GM19467 (cell line): Measurements from ENCODE around the gene CLUH.
"Not testable (repeated sequence)": the region's sequence is repeated elsewhere in the genome, so short reads cannot be mapped to it uniquely, and the experiment has no call there.

Experiments used
- ATAC-seq: cut with Tn5 transposase; IDR thresholded peaks from one replicate; pipeline ENCODE4 v1.9.1; 2021; ENCODE audit warnings: mild to moderate bottlenecking, moderate library complexity; ENCODE audit not compliant: unreplicated experiment

The CLUH gene

DNA sequence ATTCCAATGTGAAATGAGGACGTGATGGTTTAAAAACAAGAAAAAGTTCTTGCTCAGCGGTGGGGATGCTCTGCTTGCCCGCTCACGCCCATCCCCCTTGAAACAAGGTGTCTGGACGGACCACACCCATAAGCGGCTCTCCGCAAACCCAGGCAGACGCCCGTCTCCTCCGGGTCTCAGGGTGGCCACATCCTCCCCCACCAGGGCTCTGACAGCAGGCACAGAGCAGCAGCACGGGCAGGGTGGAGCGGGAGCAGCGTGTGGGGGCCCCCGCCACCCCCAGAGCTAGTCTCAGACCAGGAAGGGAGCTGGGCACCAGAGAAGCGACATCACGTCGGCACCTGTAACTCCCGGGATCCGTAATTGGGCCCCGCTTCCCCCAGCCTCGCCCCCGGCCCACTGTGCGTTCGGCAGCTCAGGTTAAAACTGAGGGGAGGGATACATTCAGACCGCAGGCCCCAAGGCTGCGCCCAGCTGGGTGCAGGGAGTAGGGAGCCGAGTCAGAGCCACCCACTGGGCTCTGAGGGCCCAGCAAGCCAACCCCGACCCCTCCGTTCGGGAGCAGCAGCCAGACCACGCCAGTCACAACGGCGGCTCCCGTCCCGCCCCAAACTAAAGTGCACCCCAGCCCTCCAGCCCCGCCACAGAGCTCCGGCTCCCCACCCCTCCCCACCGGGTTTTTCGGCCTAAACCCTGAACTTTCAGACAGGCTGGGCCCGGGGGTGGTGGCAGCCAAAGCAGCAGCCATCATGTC, 22.0 kb downstream of the CLUH start:
- ATAC-seq, result no peak

DNA sequence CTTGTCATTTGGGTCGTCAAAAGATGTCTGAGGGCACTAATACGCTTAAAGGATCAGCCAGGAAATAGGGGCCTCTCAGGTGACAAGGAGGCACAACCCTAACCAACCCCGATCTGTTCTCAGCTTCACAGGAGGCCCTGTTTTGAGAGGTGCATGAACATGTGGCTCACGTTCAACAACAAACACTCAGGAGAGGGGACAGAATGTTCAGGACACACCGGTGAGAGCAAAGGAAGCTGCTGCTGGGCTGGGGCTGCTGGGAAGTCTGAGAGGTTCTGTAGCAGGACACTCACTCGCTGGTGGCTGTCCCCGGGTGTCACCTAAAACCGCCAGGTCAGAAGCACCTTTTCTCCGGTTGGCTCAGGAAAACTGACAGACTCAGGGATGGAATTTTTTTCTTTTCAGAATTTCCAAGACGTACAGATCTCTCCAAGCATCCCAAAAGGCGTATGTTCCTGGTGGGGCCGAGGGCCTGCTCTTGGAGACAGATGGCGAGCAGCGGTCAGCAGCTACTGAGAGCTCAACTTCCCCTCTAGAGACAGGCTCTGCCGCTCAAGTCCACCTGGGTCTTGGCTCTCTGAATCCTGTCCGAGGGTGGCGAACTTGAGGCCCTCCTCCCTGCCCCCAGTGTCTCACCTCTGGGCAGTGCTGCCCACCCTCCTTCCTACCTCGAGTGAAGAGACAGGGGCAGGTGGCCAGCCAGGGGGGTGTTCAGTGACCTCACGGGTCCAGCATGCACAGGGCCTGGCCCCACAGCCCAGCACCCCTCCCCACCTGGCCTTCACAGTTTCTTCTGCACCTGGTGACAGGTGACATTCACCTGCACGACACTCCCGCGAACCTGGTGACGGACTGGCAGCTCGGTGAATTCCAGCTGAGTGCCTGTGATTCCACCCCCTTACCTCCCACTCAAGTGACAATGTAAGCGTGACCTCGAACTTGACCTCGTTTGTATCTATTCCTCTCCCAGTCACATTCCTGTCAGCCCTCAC, 22.9 kb downstream of the CLUH start:
- ATAC-seq, result no peak

DNA sequence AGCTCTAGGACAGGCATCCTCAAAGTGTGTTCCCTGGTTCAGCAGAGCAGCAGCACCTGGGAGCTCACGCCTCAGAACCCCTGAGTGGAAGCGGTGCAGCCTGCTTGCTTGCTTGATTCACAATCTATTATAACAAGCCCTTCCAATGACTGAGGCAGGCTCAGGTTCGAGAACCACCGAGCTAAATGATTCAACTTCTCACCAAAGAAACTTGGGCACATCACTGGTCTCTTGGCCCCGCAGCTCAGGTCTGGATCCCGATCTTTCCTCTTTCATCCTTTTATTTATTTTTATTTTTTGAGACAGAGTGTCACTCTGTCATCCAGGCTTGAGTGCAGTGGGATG, 24.5 kb downstream of the CLUH start:
- ATAC-seq, result no peak

DNA sequence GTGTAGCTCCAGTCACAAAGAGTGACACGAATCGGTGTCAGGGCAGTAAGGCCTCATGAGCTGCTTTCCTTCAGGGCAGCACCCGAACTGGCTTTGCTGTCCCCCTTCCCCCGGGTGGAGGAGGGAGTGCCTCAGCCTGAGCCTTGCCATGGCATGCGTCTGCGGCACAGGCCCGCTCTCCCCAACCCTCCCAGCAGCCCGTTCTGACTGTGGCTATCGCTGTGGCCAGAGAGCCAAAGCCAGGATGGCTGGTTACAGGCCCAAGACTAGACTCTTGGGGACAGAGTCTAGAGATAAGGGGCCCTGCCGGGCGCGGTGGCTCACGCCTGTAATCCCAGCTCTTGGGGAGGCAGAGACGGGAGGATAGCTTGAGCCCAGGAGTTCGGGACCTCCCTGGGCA, 25.9 kb downstream of the CLUH start:
- ATAC-seq, result no peak

DNA sequence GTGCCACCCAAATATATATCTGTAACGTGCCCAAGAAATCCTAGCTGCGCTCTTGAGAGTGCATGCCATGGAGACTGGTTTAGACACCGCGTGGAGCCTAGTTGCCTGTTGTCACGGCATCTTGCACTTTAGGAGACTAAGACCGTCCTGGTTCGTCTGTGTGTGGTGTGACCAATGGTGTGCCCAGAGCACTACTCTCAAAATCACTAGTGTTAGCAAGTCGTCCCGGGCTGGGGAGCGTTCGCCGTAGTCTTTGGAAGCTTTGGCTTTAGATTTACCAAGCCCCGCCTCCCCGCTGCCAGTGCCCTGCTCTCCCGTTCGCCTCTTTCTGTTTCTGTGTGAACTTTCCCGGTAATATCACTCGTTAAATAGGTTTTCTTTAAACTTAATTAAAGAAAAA, 27.0 kb downstream of the CLUH start:
- no peak for ATAC-seq

DNA sequence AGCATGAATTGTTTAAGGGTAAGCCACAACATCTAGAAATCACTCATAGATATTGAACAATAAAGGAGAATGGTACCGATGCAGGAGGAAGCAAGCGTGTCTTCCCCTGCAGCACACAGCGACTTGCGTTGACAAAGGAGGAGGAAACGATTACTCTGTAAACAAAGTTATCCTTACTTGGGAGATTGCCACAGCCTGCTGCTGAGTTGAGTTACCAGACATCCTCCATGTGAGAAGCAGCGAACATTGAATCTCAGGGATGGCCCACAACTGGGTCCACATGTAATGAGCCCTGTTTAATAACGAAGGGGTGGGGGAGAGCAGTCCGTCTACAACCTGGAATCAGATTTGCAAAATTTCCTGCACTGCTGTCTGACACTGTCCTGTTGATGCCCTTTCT, 27.7 kb downstream of the CLUH start:
- no peak for ATAC-seq

GRCh38 chr17:2682176-2682938, 29.2 kb downstream of the CLUH start:
- no peak for ATAC-seq

GRCh38 chr17:2681650-2682049, 29.9 kb downstream of the CLUH start:
- no peak for ATAC-seq

- no peak for ATAC-seq
Observed at GRCh38 chr17:2680961-2681360, 30.6 kb downstream of the CLUH start.

- not testable (repeated sequence) for ATAC-seq
Observed at GRCh38 chr17:2679247-2679646, 32.3 kb downstream of the CLUH start.

DNA sequence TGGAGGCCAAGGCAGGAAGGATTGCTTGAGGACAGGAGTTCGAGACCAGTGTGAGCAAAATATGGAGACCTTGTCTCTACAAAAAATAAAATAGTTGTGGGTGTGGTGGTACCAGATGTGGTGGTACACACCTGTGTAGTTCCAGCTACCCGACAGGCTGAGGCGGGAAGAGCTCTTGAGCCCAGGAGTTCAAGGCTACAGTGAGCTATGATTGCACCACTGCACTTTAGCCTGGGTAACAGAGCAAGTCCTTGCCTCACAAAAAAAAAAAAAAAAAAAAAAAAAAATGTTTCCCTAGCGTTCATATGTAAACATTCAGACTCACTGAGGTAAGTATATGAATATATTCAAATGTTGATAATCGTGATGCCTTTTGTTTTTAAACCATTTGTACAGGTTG, 39.5 kb downstream of the CLUH start:
- no peak for ATAC-seq

DNA sequence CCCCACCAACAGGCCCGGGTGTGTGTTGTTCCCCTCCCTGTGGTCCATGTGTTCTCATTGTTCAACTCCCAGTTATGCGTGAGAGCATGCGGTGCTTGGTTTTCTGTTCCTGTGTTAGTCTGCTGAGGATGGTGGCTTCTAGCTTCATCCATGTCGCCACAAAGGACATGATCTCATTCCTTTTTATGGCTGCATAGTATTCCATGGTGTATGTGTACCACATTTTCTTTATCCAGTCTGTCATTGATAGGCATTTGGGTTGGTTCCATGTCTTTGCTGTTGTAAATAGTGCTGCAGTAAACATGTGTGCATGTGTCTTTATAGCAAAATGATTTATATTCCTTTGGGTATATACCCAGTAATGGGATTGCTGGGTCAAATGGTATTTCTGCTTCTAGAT, 51.2 kb downstream of the CLUH start:
- not testable (repeated sequence) for ATAC-seq

DNA sequence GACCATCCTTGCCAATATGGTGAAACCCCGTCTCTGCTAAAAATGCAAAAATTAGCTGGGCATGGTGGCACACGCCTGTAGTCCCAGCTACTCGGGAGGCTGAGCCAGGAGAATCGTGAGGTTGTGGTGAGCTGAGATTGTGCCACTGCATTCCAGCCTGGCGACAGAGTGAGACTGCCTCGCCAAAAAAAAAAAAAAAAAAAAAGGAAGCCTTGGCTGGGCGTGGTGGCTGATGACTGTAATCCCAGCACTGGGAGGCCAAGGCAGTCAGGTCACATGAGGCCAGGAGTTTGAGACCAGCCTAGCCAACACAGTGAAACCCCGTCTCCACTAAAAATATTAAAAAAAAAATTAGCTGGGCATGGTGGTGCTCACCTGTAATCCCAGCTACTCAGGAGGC, 52.2 kb downstream of the CLUH start:
- not testable (repeated sequence) for ATAC-seq

- no peak for ATAC-seq
Observed at GRCh38 chr17:2656283-2656682, 55.3 kb downstream of the CLUH start.

GRCh38 chr17:2655546-2655945, 56.0 kb downstream of the CLUH start:
- no peak for ATAC-seq

- ATAC-seq, result not testable (repeated sequence)
Observed at GRCh38 chr17:2652911-2653310, 58.7 kb downstream of the CLUH start.

DNA sequence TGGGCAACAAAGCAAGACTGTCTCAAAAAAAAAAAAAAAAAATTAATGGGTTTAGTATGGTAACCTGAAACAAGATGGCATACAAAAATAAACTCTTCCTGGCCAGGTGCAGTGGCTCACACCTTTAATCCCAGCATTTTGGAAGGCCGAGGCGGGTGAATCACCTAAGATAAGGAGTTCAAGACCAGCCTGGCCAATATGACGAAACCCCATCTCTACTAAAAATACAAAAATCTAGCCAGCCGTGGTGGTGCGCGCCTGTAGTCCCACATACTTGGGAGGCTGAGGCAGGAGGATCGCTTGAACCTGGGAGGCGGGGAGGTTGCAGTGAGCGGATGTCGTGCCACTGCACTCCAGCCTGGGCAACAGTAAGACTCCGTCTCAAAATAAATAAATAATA, 62.4 kb downstream of the CLUH start:
- no peak for ATAC-seq

- no peak for ATAC-seq
Observed at GRCh38 chr17:2647957-2648356, 63.6 kb downstream of the CLUH start.

DNA sequence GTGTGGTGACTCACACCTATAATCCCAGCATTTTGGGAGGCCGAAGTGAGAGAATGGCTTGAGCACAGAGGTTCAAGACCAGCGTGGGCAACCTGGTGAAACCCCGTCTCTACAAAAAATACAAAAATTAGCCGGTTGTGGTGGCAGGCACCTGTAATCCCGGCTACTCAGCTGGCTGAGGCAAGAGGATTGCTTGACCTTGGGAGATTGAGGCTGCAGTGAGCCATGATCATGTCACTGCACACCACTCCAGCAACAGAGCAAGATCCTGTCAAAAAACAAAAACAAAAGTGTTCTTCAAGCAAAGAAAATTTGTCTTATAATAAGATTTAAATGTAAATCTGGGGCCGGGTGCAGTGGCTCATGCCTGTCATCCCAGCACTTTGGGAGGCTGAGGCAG, 66.6 kb downstream of the CLUH start:
- no peak for ATAC-seq
